PC-3 (cell line): ENCODE measurements around the gene C11orf54. TPM values are rescaled to one million over a fixed set of nuclear protein-coding genes. Genes with fewer than 3 reads are reported as not detected.

Source experiments
- ATAC-seq: fragments of 200-7000 bp; cut with Tn5 transposase; 2 replicates; pipeline ENCODE4 v1.9.1; 2020; ENCODE audit warnings: mild to moderate bottlenecking, moderate library complexity
- BruUV-seq: library from RNA; stranded (reverse); fragments of 400-500 nt; replicated peaks from 2 replicates; lab custom pipeline; 2021; lab: Mats Ljungman, UMichigan
- CTCF ChIA-PET: fragments of 300-600 bp; sonication (Branson Sonifier 250); formaldehyde crosslinking; loops from one replicate; lab custom pipeline; 2022; ENCODE audit warnings: antibody characterized with exemption; lab: Charles Lee
- POLR2A ChIA-PET: fragments of 300-600 bp; sonication (Branson Sonifier 250); formaldehyde crosslinking; loops from one replicate; lab custom pipeline; 2022; ENCODE audit warnings: antibody characterized with exemption; ENCODE audit not compliant: unreplicated experiment; lab: Charles Lee
- DNase-seq: peaks from one replicate; pipeline ENCODE4 v3.0.0-alpha.2; 2015
- H2AFZ ChIP-seq: fragments of 300-600 bp; sonication (generic); 2 replicates; pipeline ENCODE4 v1.6.0; 2016; ENCODE audit warnings: antibody characterized with exemption, low read length
- H3F3A ChIP-seq: fragments of 300-600 bp; sonication (generic); one replicate; pipeline ENCODE4 v1.6.0; 2017; ENCODE audit warnings: antibody characterized with exemption, low read length, control low read depth, mild to moderate bottlenecking; ENCODE audit not compliant: unreplicated experiment
- H3K27ac ChIP-seq: fragments of 300-600 bp; sonication (generic); 2 replicates; pipeline ENCODE4 v1.5.1; 2016; ENCODE audit warnings: mild to moderate bottlenecking, low read length
- H3K27me3 ChIP-seq: fragments of 300-600 bp; sonication (generic); 2 replicates; pipeline ENCODE4 v1.6.1; 2016; ENCODE audit warnings: low read length, mixed read lengths
- H3K36me3 ChIP-seq: fragments of 300-600 bp; sonication (generic); 2 replicates; pipeline ENCODE4 v1.6.1; 2016; ENCODE audit warnings: low read depth, mixed run types, low read length, mixed read lengths
- H3K4me1 ChIP-seq: fragments of 300-600 bp; sonication (generic); 2 replicates; pipeline ENCODE4 v1.5.1; 2016; ENCODE audit warnings: low read length; ENCODE audit not compliant: insufficient read depth
- H3K4me2 ChIP-seq: fragments of 300-600 bp; sonication (generic); 2 replicates; pipeline ENCODE4 v1.6.0; 2016; ENCODE audit warnings: low read length
- H3K4me3 ChIP-seq: fragments of 300-600 bp; sonication (generic); 2 replicates; pipeline ENCODE4 v1.5.1; 2016; ENCODE audit warnings: mild to moderate bottlenecking, low read length, mixed read lengths
- H3K79me2 ChIP-seq: fragments of 300-600 bp; sonication (generic); 2 replicates; pipeline ENCODE4 v1.6.1; 2017; ENCODE audit warnings: low read length, mixed read lengths
- H3K9ac ChIP-seq: fragments of 300-600 bp; sonication (generic); 2 replicates; pipeline ENCODE4 v1.6.0; 2016; ENCODE audit warnings: mild to moderate bottlenecking, low read length
- H3K9me2 ChIP-seq: fragments of 300-600 bp; sonication (generic); replicated peaks from 2 replicates; pipeline ENCODE4 v1.6.1; 2016; ENCODE audit warnings: mixed run types, low read length, mixed read lengths
- H3K9me3 ChIP-seq: fragments of 300-600 bp; sonication (generic); 2 replicates; pipeline ENCODE4 v1.6.1; 2016; ENCODE audit warnings: low read length, mixed read lengths
- H4K20me1 ChIP-seq: fragments of 300-600 bp; sonication (generic); 2 replicates; pipeline ENCODE4 v1.6.1; 2016; ENCODE audit warnings: low read length, mixed read lengths
- CTCF ChIP-seq: fragments of 300-600 bp; sonication (generic); conservative IDR thresholded peaks from 2 replicates; pipeline ENCODE4 v1.5.1; 2017; ENCODE audit warnings: antibody characterized with exemption, low read depth, mild to moderate bottlenecking, low read length
- EZH2 ChIP-seq: fragments of 300-600 bp; sonication (generic); IDR thresholded peaks from one replicate; pipeline ENCODE4 v1.6.1; 2017; ENCODE audit warnings: antibody characterized with exemption, mild to moderate bottlenecking, low read length; ENCODE audit not compliant: unreplicated experiment
- EZH2phosphoT487 ChIP-seq: fragments of 300-600 bp; sonication (generic); IDR thresholded peaks from 2 replicates; pipeline ENCODE4 v1.6.1; 2018; ENCODE audit warnings: mild to moderate bottlenecking, antibody characterized with exemption, low read length, borderline replicate concordance
- intact Hi-C: fragments of 100-400 bp; cut with micrococcal nuclease; formaldehyde crosslinking; loops from 2 replicates; pipeline ENCODE4 v1.9.0; 2023
- total RNA-seq: library from RNA; depleted of rRNA; stranded (reverse); fragments of >200 nt; gene quantifications from 2 replicates; pipeline ENCODE4 v1.2.3, GENCODE V29; 2014

Gene C11orf54
- total RNA-seq, 1 experiment from 2014 or later: 24.3 TPM

DNA sequence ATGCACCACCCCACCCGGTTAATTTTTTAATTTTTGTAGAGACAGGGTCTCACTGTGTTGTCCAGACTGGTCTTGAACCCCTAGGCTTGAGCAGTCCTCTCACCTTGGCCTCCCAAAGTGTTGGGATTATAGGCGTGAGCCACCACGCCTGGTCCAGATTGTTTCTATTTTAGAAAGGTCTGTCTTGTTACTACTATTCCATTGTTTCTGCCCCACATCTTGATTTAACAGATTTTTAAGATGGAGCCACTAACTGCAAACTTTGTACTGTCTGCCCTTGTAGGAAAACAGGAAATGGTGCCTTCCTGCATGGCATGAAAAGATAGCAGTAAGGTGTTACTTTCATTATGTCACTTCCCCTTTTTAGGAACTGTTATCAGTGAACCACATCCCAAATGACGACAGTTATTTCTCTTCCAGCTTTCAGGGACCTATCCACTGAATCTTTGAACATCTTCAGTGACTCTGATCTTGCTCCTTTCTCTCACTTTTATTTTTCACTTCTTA is 23.4 kb upstream of the C11orf54 start:
- CTCF ChIA-PET: no interaction called here
- Histone ChIP-seq H3K4me1 (no peaks in the 10 kb centered on the region), H3K4me2 (no peak overlapping the region), H3K9me2 (no peaks in the 10 kb centered on the region), H3K27ac (no peak overlapping the region), H3K36me3 (peaks cover 54% of the 10 kb centered on the region), H3K9ac (no peak overlapping the region), H3K4me3 (no peak overlapping the region), H3K27me3 (no peaks in the 10 kb centered on the region), H3K79me2 (no peaks in the 10 kb centered on the region), H4K20me1 (no peaks in the 10 kb centered on the region), H2AFZ (no peak overlapping the region), H3F3A (no peaks in the 10 kb centered on the region), H3K9me3 (no peaks in the 10 kb centered on the region)
- no peak for DNase-seq
- TF ChIP-seq EZH2phosphoT487 (no peak), EZH2 (no peak), CTCF (no peak)
- BruUV-seq: no TSS peak
- intact Hi-C loops: no loop called here
- POLR2A ChIA-PET: no interaction called here
- no peak for ATAC-seq

DNA sequence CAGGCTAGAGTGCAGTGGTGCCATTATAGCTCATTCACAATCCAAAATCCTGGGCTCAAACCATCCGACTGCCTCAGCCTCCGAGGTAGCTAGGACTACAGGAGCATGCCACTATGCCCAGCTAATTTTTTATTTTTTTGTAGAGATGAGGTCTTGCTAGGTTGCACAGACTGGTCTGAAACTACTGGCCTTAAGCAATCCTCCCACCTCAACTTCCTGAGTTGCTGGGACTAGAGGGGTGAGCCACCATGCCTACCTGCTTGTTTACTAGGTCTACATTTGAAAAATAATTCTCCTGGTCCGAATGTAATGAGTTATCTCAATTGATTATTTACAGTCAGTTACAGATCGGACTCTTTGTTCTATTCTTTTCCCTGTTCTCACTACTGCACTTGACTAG is 22.2 kb upstream of the C11orf54 start:
- Histone ChIP-seq H3K27ac (no peak overlapping the region), H3K4me1 (no peaks in the 10 kb centered on the region), H3K79me2 (no peaks in the 10 kb centered on the region), H2AFZ (no peak overlapping the region), H3K9me2 (no peaks in the 10 kb centered on the region), H3K4me3 (no peak overlapping the region), H3K9ac (no peak overlapping the region), H3F3A (no peaks in the 10 kb centered on the region), H3K27me3 (no peaks in the 10 kb centered on the region), H3K4me2 (no peak overlapping the region), H4K20me1 (no peaks in the 10 kb centered on the region), H3K36me3 (peaks cover 64% of the 10 kb centered on the region), H3K9me3 (no peaks in the 10 kb centered on the region)
- ATAC-seq: no peak
- no TSS peak for BruUV-seq
- DNase-seq: no peak
- intact Hi-C loops: no loop called here
- ChIA-PET CTCF (no interaction called here), POLR2A (no interaction called here)
- TF ChIP-seq EZH2phosphoT487 (no peak), CTCF (no peak), EZH2 (no peak)

DNA sequence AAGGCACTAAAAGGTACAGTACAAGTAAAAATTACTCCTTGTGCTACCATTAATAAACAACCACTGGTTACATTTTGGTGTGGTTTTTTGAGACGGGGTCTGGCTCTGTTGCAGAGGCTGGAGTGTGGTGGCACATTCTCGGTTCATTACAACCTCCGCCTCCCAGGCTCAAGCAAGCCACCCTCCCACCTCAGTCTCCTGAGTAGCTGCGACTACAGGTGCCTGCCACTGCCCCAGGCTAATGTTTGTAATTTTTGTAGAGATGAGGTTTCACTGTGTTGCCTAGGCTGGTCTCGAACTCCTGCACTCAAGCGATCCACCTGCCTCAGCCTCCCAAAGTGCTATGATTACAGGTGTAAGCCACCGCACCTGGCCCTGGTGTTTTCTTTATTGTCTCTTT is 20.9 kb upstream of the C11orf54 start:
- H3K4me2 ChIP-seq: no peak overlapping the region
- ChIA-PET POLR2A (no interaction called here), CTCF (no interaction called here)
- DNase-seq (no peak), ATAC-seq (no peak)
- no peaks in the 10 kb centered on the region for H3K4me1 ChIP-seq
- H3K36me3 ChIP-seq: peaks cover 60% of the 10 kb centered on the region
- no peak overlapping the region for H3K27ac ChIP-seq
- no peaks in the 10 kb centered on the region for H3K79me2 ChIP-seq
- H4K20me1 ChIP-seq: no peaks in the 10 kb centered on the region
- no peak for TF ChIP-seq EZH2
- TF ChIP-seq EZH2phosphoT487: no peak
- TF ChIP-seq CTCF: no peak
- H3K9ac ChIP-seq: no peak overlapping the region
- H2AFZ ChIP-seq: no peak overlapping the region
- BruUV-seq: no TSS peak
- H3K4me3 ChIP-seq: no peak overlapping the region
- H3F3A ChIP-seq: no peaks in the 10 kb centered on the region
- no peaks in the 10 kb centered on the region for H3K9me3 ChIP-seq
- no peaks in the 10 kb centered on the region for H3K27me3 ChIP-seq
- no peaks in the 10 kb centered on the region for H3K9me2 ChIP-seq
- intact Hi-C loops: no loop called here
